D721Med (cell line): ENCODE results near the gene IDI2.

Source experiments
- DNase-seq: peaks from one replicate; pipeline ENCODE4 v3.0.0; 2011; ENCODE audit warnings: low spot score; ENCODE audit not compliant: insufficient read length
- FAIRE-seq: peaks from 2 replicates; lab custom pipeline; 2011; peaks lifted over from hg19 to GRCh38; lab: Jason Lieb, UNC
- CTCF ChIP-seq: IDR thresholded peaks from 2 replicates; pipeline ENCODE4 v1.5.1; 2012; ENCODE audit warnings: mild to moderate bottlenecking, control low read depth; ENCODE audit not compliant: insufficient read depth; ENCODE audit errors: missing control alignments

IDI2 gene

DNA sequence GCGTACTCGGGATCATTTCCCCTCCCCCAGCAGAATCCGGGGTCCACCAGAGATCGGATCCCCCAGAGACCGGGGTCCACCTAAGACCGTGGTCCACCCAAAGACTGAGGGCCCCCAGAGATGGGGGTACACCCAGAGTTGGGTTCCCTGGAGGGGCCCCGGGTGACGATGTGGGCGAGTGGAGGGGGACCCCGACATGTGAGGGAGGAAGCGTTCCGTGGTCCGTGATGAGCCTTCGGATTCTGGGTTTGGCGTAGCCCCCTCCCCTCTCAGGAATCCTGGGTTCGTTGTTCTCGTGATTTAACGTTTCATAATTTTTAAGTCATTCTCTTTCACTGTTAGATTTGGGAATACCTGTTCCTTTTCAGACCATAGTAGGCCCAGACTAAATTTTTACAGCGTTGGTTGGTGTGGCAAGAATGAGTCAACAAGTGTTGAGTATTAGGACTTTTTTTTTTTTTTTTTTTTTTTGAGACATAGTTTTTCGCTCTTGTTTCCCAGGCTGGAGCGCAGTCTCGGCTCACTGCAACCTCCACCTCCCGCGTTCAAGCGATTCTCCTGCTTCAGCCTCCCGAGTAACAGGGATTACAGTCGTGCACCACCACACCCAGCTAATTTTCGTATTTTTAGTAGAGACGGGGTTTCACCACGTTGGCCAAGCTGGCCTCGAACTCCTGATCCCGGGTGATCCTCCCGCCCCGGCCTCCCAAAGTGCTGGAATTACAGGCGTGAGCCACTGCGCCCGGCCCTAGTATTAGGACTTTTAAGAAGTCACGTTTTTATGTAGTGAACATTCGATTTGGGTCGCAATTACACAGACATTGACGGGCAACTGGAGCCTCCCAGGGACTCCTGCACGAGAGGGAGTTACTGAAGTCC, 36.8 kb downstream of the IDI2 start:
- TF ChIP-seq CTCF = no peak
- FAIRE-seq (no peak), DNase-seq (peak; percentile 47)

DNA sequence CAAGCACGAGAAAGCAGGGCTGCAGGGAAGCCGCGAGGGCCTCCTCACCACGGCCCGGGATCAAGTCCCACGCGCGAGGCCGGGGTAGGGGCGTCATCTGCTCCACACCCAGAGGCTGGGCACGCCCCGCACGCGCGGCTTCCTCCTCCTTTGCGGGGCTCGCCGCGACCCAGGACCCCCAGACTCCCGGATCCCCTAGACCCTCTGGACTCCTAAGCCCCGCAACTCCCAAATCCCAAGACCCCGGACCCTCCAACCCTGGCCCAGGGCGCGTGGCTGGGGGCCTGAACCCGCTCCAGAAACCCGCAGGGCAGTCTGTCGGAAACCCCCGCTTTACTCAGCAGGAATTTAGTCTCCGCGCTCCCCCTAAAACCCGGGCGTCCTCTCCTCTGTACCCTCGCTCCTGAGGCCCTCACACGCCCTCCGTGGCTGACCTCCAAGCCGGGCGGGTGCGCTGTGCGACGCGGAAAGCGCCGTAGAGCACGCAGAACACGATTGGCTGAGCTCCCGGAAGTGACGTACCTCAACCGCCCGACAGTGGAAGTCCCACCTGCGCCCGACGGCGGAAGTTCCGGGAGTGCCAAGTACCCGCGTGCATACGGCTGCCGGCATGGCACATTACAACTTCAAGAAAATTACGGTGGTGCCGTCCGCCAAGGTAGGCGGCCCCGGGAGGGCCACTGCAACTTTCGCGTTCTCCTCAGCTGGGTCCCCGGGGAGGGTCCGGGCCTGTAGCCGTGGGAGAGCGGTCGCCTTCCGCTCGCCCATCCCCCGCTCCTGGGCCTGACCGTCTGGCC, 37.6 kb downstream of the IDI2 start, which contains the start of gene GTPBP4:
GTPBP4 (plus strand) TSS at position 565 of the 797 bp plus-strand sequence; CDS start at position 611, 46 bp downstream.
- FAIRE-seq (no peak), DNase-seq (peak; percentile 99)
- peak; percentile 65 for TF ChIP-seq CTCF

DNA sequence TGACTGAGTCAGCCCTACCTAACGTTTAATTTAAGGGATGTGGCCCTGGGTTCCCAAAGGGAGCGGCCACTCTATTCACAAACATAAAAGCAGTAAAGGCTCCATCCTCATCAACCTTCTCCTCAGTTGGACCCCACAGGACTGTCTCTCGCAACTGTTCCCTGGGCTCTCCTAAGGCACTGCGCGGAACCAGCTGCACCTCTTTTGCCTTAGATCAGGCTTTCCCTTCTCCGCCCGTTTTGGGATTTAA, 38.1 kb downstream of the IDI2 start:
- no peak for TF ChIP-seq CTCF
- FAIRE-seq (no peak), DNase-seq (no peak)

- TF ChIP-seq CTCF = no peak
- FAIRE-seq = no peak
- DNase-seq = no peak
Observed at GRCh38 chr10:986881-987619, 38.6 kb downstream of the IDI2 start.

- DNase-seq (no peak), FAIRE-seq (no peak)
- TF ChIP-seq CTCF = no peak
Observed at GRCh38 chr10:986137-986825, 39.4 kb downstream of the IDI2 start.

DNA sequence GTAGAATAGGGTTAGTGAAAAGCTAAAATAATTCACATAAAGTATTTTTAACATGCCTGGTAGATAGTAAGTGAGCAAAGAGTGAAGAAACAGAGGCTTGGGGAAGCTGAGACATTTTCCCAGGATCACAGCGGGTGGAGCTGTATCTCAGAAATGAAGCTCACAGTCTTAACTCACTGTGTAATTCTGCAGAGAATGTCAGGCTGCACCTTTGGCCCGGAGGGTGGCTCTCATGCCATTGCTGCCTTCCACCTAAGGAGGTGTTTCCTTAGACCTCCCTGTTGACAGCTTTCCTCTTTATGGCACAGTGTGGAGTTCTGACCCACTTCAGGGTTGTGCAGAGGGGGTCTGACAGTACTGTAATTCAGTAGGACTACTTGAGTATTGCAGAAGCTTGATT, 40.3 kb downstream of the IDI2 start:
- FAIRE-seq (no peak), DNase-seq (no peak)
- no peak for TF ChIP-seq CTCF
